AG10803 (cell line): Measurements from ENCODE around the gene KDM6A.
"Not testable (repeated sequence)": the region's sequence is repeated elsewhere in the genome, so short reads cannot be mapped to it uniquely, and the experiment has no call there.

Source experiments
- DNase-seq: peaks from one replicate; pipeline ENCODE4 v3.0.0; 2010; ENCODE audit warnings: low read depth
- H3K4me3 ChIP-seq: 2 replicates; pipeline ENCODE4 v1.5.1; 2011; ENCODE audit warnings: mild to moderate bottlenecking, low read length, control low read depth
- CTCF ChIP-seq: conservative IDR thresholded peaks from 2 replicates; pipeline ENCODE4 v1.5.1; 2011; ENCODE audit warnings: mild to moderate bottlenecking, low read length, control low read depth, inconsistent platforms

The KDM6A gene

GRCh38 chrX:45126158-45126557 is 253.2 kb downstream of the KDM6A start:
- TF ChIP-seq CTCF = no peak
- no peak overlapping the region for H3K4me3 ChIP-seq
- no peak for DNase-seq

DNA sequence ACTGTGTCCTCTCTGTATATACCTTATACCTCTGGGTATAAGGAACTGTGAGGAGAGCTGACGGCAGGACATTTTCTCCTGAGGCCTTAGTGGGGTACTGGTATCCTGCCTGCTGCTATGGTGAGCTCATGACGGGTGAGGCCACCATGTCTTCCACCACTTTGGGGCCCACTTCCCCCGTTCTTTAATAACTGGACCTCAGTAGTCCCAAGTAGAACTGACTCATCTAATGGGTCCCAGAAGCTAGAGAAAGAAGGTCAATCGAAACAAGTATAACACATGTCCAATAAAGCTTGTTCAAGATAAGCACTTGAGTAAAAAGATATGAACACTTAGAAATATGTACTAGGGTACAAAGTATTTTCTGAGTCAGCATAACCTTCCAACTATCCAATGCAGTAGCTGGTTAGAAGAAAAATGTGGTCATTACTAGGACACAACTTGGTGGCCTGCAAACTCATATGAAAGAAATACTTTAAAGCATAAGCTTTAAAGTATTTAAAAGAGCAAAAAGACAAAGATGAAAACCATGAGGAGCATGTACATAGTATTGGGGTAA is 256.0 kb downstream of the KDM6A start:
- DNase-seq = no peak
- no peak for TF ChIP-seq CTCF
- H3K4me3 ChIP-seq = no peak overlapping the region

DNA sequence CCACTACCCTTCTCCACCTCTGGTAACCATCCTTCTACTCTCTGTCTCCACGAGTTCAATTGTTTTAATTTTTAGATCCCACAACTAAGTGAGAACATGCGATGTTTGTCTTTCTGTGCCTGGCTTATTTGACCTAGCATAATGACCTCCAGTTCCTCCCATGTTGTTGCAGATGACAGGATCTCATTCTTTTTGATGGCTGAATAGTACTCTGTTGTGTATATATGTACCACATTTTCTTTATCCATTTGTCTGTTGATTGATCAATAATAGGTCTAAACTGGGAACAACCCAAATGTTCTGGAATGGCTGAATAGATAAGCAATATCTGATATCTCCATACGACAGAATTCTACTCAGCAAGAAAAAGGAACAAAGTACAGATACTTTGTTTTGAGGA is 260.5 kb downstream of the KDM6A start:
- H3K4me3 ChIP-seq = no peak overlapping the region
- TF ChIP-seq CTCF = no peak
- no peak for DNase-seq

GRCh38 chrX:45134315-45134731 is 261.3 kb downstream of the KDM6A start:
- no peak overlapping the region for H3K4me3 ChIP-seq
- no peak for DNase-seq
- TF ChIP-seq CTCF = no peak

GRCh38 chrX:45134775-45135174 is 261.8 kb downstream of the KDM6A start:
- no peak for TF ChIP-seq CTCF
- DNase-seq = no peak
- H3K4me3 ChIP-seq = no peak overlapping the region

DNA sequence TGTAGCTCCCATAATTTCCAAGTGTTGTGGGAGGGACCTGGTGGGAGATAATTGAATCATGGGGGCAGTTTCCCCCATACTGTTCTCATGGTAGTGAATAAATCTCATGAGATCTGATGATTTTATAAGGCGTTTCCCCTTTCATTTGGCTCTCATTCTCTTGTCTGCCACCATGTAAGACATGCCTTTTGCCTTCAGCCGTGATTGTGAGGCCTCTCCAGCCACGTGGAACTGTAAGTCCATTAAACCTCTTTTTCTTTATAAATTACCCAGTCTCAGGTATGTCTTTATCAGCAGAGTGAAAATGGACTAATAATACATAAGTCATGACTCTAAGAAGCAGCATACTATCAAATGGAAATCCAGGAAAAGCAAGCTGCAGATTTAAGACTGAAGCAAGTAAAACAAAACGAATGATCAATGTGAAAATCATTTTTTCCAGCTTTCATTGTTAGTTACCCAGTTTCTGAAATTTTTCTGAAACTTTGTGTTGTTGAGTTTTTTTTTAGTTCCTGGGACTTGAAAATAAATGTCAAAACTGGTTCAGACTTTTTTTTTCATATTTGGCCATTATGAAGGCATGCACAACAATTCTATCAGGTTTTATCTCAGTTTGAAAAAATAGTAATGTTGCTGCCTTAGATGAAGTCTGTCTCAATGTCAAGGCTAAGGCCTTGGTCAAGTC is 262.5 kb downstream of the KDM6A start:
- DNase-seq, H3K4me3 ChIP-seq: not testable (repeated sequence)

GRCh38 chrX:45137531-45137930 is 264.5 kb downstream of the KDM6A start:
- no peak for TF ChIP-seq CTCF

More at GRCh38 chrX:45137531-45137930, 264.5 kb downstream of the KDM6A start:
- DNase-seq = no peak
- H3K4me3 ChIP-seq = no peak overlapping the region
